ENCODE results near the gene PAX8.
"Not testable (repeated sequence)": the region's sequence is repeated elsewhere in the genome, so short reads cannot be mapped to it uniquely, and the experiment has no call there.

The PAX8 gene

DNA sequence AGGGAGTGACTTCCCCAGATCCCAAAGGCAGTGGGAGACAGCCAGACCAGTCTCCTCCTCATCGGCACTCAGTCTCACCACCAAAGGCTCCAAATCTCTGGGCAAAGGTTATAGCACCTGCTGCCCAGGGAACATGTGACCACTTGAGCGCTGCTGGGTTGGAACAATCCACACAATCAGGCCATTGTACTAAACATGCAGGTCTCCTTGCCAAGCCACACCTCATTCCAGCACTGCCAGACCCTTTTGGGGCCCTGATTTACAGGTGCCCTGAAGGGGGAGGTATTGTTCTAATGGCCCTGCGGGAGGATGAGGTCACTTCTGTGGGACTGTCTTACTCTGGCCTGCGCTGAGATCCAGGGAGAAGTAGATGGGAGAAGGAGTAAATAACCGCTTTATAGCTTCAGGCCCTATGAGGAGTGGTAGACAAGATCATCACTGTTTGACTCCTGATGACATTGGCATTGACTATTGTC is 10.0 kb upstream of the PAX8 start:
- DNase-seq (ENCODE audit: low spot score): not testable (repeated sequence)

DNA sequence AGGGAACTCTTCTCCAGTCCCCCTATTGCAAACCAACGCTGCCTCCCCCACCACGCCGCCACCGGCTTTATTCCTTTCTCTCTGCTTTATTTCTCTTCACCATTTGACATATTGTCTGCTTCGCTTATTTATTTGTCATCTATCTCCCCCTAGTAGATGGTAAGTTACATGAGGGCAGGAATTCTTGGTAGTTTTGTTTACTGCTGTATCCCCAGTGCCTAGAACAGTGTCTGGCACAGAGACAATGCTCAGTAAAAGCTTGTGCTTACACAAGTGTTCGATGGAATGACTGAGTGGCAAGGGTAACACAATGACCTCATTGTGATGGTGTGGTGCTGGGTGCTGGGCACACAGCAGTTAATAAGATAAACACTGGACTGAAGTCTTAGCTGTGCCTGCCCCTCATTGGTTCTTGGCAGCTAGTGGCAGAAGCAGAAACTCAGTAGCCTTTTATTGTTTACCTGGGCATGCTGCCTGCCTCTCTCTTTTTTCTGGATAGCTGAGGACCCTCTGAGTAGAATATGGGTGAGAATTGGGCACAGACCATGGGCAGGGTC is 9.5 kb upstream of the PAX8 start:
- DNase-seq (ENCODE audit: low spot score): not testable (repeated sequence)

DNA sequence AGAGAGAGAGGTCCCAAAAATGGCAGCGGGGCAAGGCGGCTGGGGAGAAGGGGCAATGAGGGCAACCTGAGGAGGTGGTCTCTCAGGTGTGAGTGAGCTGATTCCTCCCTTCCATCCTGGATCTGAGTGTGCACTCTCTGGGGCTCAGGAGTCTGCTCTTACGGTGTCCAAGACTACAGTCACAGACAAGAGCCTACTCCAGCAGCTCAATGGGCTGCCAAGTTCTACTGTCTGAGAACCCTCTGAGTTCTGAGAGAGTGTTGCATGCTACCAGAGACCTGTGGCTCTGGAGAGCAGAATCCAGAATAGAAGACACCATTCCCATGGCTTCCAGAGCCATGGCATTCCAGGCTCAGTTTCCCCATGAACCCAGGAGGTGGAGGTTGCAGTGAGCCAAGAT is 7.1 kb upstream of the PAX8 start:
- no peak for DNase-seq (ENCODE audit: low spot score)

DNA sequence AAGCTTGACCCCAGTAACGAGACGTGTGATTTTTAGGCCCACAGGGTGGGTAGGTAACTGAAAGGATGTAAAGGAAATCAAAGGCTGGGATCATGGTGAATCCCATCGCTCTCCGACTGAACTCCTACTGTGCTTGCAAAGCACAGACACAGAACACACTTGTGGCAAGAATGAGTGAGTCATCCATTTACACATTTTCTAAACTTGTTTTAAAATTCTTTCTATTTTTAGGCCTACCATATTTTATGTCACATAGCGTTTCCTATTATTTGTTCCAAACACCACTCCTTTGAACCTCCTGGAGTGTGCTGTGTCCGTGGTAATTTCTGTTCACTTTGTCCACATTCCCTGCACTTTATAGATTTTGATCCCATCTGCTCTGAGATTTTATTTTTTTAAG is 6.3 kb upstream of the PAX8 start:
- DNase-seq (ENCODE audit: low spot score): not testable (repeated sequence)

DNA sequence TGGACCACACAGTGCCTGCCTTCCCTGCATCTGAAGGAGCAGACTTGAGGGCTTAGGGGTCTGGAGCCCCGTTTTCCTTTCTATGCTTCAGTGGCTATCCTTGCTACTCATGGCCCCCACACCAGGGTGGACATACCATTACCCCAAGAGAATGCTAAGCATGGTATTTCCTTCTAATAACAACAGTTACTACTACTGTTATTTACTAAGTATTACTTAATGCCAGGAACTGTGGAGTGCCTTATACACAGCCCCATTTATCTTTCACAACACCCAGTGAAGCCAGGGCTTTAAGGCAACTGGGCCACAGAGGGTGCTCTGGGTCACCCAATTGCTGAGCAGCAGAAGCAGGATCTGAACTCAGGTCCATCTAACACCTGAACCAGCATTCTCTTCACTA is 5.8 kb upstream of the PAX8 start:
- no peak for DNase-seq (ENCODE audit: low spot score)

DNA sequence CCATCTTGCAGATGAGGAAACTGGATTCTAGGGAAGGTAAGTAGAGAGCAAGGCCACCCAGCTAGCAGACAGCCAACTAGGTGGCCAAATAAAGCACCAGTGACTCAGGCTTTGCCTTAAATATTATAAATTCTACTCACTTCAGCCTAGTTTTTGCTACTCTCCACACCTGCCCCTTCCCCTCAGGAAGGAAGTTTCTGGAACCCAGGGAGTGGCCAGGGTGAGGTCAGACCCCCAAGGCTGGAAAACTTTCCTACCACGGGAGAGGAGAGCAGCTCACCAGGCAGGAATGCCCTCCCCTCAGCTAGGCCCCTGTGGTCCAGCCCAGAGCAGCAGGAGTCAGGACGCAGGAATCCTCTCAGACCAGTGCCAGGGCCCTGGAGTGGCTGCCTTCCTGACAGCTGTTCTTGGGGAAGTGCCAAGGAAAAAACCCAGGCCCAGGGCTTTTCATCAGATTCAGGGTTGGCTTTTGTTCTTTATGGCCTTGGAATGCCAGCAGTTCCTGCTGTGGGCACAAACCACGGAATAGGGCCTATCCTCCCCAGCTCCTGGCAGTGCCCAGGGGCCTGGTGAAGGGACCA is 5.1 kb upstream of the PAX8 start:
- DNase-seq (ENCODE audit: low spot score): peak; percentile 20

DNA sequence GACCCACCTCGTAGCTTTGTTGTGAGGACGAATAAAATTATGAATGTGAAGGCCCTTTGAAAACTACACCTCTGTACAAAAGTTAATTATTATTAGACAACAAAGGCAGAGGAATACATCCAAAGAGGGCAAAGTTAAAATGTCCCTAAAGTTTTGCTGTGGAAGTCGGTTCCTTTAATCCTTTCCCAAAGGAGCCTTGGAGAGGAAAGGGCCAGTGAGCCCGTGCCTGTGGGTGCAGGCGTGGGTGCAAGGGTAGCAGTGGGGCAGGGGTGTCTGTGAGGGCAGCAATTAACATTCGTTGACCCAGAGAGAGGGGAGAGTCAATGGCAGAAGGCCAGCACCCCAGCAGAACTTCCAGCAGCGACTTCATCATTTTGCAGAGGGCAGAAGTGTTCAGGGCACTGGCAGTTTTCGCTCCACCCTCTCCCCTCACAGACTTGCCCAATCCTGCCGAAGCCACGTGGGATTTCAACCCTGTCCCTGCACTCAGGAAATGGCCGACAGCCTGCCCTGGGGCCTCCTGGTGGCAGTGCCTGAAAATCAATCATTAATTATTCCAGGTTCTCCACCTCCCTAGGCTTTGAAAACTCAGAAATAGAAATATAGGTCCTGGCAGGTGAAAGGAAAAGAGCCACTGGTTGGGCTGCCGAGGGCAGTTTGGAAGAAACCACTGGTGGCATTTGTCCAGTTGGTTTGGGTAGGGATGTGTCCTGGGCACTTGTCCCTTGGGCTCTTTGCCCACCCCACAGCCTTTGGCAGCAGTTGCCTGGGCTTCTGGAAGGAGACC is 4.2 kb upstream of the PAX8 start:
- DNase-seq (ENCODE audit: low spot score): no peak

DNA sequence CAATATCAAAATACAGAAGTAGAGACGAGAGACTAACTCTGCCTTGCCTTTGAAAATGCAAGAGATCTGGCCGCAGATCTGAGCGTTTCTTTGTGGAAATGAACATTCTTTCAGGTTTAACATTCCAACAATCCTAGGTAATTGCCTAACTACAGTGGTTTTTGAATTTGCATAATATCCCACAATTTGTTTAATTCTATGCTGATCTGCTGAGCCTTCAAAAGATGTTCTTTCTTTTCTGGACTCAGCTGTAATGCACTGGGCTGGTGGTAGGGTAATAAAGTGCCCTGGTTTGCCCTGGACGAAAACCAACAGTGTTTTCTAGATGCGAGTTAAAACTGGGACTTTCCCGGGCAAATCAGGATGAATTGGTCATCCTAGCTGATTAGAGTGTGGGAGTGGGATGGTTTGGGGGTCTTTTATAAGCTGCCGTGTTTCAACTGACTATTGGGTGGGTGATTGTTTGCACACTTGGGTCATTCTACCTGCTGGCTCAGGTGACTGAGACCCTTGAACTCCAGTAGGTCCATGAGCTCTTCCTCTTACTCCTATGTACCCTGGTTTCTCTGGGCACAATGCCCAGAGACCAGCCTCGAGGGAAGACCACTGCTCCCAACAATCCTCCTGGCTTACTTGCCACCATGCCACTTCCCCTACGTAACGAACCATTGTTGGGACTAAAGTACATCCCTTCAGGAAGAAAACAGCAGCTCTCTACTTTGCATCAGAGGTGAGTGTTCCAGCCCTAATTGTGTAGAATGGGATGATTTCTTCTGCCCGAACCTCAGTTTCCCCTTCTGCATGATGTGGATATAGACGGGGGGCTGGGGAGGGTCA is 3.4 kb upstream of the PAX8 start:
- no peak for DNase-seq (ENCODE audit: low spot score)

DNA sequence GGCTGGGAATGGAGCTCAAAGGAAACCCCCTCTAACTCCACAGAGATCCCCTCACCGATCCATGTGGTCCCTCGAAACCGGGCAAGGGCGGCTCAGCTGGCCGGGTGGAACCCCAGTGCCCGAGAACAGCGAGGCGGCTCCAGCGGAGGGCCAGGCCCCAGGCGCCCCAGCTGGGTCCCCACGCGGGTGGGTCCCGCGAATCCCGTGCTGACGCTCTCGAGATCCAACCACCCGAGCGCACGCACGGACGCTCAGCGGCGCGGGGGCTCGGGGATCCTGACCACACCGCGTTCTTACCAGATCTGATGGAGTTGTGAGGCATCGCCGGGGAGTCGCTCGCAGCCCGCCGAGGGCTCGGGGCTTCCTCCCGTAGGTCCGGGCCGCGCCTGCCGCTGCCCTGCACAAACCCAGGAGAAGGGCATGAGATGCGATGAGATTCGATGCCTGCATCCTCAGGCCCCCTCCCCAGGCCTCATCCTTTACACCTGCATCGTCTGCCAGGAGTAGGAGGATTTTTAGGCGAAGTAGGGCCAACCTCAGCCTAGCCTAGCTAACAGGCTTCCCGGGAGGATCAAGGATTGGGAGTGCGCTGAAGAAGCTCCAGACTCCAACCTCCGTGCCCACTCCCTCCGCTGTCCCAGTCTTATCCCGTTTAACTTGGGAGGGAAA is 514 bp downstream of the PAX8 start:
- no peak for DNase-seq (ENCODE audit: low spot score)

DNA sequence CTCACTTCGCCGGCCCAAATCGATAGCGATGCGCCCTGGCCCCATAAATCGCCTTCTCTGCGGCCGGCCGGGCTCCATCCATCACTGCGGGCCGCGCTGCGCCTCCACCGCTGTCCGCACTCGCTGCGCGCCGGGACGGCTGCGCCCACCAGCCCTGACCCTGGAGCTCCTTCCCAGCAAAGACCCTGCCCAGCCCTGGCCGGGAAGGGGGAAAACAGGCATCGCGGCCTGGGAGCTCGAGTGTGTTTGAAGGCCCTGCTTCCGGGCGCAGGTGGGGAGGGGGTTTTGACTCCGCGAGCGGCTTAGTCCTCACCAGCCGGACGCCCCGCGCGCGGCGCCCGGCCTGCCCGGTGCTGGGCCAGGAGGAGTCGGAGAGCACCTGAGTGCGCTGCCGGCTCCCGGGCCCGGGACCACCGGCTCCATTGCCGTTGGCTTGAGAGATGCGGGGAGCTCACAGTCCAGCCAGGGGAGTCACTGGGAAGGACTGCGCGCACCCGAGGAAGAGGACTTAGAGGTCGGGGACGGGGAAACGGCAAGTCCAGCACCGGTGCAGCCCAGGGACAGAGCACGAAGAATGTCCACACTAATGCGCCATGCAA is 1.1 kb downstream of the PAX8 start:
- DNase-seq (ENCODE audit: low spot score): no peak

DNA sequence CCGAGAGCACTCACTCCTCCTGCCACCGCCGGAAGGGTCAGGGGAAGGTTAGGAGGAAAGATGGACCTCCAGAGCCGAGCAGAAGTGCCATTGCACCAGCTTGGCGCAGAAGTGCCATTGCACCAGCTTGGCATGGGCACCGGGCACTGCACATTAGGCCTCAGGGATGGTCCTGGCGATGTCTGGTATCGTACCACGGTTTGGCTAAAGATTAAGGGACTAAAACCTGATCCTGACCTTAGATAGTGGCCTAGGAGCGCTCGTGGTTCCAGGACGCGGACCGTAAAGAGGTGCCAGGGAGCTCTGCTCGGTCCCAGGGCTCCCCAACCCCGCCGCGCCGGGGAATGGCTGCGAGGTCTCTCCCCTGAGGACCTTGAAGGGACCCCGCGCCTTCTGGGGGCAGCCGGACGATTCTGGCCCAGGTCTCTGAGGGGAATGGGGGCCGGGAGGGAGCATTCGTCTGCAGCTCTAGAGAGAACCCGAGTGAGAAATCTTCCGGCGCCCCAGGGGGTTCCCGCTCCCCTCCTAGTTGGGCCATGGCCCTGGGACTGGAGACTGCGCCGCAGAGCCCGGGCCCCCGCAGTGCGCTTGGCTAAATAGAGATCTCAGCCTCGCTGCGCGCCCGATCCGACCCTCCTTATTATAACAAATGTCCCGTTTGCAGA is 1.8 kb downstream of the PAX8 start:
- DNase-seq (ENCODE audit: low spot score): no peak

DNA sequence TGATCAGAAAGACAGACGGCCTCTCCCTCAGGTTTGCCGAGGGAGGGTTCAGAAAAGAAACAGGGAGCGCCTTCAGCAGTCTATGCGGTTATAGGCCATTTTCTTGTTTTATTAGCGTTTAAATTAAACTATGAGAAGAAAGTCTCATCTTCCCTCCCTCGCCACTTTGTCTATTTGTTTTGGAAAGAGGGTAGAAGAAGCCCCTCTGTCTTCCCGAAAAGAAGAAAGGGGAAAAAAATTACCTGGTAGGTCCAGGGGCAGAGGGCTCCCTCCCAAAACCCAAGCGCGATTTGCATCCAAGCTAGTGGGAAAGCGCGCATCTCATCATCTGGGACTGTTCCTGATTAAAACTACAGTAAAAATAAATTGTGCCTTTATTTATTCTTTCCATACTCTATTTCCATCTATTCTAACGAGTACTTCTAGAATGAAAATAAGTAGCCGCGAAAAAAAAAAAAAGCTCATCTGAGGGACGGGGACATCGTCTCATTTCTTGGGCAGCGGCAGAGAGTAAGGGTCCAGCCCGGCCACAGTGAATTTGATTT is 2.4 kb downstream of the PAX8 start:
- DNase-seq (ENCODE audit: low spot score): no peak

DNA sequence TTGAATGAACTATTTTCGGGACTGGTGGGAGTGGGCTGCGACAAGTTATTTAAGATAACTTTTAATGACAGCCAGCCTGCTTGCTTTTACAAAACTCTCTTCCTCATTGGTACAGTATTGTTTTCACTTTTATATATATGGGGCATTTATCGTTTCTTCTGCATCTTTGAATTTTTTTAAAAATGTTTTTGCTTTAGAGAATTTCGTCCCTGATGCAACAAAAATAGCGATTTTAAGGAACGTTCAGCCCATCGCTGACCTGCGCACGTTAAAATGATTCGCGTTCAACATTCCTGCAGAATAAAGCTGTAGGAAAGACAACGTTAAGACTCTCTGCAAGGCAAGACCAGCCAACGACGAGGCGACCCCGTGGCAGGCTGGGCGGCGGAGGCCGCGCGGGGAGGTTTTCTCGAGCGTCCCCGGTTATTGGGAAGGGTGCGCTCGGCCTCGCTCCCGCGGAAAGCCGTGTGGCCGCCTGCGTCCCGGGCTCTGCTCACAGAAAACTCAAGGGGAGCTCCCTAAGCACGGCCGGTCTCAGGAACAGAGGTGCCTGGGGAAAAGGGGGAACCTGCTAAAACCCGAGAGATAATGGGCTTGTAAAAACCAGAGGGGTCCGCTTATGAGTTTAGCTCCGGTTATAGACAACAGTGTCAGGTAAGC is 3.0 kb downstream of the PAX8 start:
- no peak for DNase-seq (ENCODE audit: low spot score)

DNA sequence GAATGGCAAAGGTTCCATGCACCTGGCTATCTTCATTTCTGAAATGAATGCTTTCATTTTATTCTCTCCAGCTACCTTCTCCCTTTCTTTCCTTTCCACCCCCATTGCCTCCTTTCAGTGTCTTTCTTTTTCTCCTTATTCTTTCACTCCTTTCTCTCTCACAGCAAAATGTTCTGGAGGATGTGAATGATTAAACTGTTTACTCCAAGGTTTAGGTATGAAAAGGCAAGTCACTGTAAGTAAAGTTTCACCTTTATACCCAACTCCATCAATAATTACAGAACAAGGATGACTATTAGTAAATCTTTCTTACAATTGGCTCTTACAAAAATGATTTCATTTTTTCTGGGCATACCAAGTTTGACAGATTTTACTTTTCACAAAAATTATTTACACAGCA is 4.3 kb downstream of the PAX8 start:
- no peak for DNase-seq (ENCODE audit: low spot score)

DNA sequence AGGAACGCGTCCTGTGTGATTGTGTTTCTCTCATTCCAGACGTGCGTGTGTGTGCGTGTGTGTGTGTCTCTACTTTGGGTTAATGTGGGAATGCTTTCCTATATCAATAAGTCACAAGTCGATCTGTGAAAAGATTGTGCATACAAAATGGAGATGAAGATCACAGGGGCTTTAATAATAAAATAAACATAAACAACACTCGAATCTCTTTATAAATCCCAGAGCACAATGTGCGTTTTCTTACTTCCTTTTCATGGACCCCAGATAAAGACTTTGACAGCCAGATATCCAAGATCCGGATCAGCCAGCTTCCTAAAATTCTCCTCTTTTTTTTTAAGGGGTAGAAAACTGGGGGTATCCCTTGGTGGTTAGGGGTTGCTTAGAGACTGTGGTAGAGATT is 4.7 kb downstream of the PAX8 start:
- no peak for DNase-seq (ENCODE audit: low spot score)

DNA sequence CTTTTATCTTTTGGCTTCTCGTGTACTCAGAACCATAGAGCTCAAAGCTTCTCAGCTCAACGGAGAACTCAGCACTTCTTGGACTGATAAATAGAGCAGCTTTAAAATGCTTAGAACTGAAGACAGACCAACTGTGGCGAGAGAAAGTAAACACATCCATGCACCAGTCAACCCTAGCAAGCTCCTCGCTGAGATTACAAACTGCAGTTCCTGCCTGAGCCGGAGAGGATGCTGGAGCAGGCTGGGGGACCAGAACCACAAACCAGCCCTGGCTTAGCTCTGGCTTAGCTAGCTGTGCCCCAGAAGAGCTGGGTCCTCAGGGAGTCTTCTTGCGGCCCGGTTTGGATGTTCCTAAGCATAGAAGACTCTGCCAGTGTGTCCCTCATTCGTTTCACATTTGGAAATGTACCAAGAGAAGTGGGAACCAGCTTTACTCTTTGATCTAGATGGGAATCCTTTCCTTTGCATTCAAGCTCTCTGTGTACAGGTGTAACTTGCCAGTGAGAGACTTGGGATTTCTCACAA is 5.6 kb downstream of the PAX8 start:
- DNase-seq (ENCODE audit: low spot score): peak; percentile 9

DNA sequence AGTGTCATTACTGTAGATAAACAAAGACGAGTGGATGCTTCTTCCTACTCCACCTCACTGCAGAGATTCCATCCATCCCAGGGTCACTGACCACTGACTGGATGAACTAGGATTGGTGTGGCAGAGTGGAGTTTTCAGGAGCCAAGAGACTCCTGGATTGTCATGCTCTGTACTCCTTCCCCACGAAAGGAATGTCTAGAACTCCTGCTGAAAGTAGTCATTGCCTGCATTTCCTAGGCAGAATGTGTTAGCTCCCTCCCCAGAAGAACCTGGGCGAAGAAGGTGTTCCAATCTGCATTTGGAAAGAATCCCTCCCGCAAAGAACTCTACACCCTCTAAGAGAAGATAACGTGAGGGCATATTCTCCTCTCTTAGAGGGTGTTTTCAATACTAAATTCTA is 6.2 kb downstream of the PAX8 start:
- no peak for DNase-seq (ENCODE audit: low spot score)

DNA sequence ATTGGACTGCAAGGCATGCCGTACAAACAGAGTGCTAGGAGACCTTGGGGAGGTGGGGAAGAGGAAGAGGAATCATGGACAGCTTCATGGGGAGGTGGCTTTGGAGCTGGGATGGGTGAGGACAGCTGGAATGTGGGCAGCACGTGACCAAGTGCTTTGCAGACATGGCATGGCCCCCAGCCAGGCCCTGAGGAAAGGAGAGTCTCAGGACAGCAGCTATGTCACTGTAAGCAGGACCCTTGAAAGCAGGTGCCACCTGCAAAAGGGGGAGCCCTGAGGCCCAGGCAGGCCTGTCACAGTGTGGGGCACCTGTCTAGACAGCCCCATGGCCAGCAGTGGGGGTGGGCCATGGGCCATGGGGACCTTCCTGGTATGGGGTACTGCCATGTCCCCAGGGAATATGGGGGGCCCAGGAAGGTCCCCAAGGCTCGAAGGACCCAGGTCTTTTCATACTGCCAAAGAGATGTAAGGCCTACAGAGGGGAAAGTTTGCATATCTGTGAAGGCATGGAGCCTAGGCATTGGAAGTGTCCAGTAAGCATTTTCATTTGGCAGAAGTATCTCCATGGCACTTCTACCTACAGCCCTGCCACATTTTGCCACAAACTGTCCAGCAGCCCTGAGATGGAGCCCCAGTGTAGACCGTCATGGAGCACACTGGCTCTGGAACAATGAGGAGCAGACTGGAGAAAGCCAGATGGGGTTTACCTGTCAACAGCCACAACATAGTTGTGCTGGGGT is 9.9 kb downstream of the PAX8 start:
- DNase-seq (ENCODE audit: low spot score): no peak

DNA sequence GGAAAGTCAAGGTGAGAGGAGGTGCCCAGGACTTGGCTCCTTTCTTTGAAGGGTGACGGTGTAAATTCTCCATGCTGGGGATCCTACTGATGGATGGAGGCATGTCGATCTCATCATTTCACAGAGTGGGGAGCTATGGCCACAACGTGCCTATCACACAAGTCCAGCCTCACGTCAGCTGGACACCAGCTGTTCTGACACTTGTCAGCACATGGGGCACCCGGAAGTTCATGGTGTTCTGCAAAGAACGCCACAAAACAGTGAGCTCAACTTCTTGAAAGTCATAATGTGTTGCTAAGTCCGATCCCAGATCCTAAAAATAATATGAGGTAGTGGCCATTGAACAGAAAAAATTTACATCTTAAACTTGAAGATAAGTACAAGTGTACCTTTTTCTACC is 12.3 kb downstream of the PAX8 start:
- no peak for DNase-seq (ENCODE audit: low spot score)
